GM10248 (cell line): Measurements from ENCODE around the gene ZSWIM9.

Experiments
- CTCF ChIA-PET: fragments of 300-600 bp; sonication (Branson Sonifier 250); formaldehyde crosslinking; extraction: SDS; loops from one replicate; lab custom pipeline; 2021; ENCODE audit warnings: antibody characterized with exemption; lab: Yijun Ruan, JAX
- POLR2A ChIA-PET: fragments of 350-650 bp; sonication (Branson Sonifier 250); formaldehyde crosslinking; extraction: SDS; loops from one replicate; lab custom pipeline; 2020; ENCODE audit warnings: antibody characterized with exemption; lab: Yijun Ruan, JAX
- DNase-seq: peaks from one replicate; pipeline ENCODE4 v3.0.0; 2012; ENCODE audit errors: extremely low spot score
- CTCF ChIP-seq: IDR thresholded peaks from 2 replicates; pipeline ENCODE4 v1.5.1; 2012; ENCODE audit warnings: mild to moderate bottlenecking, low read depth; ENCODE audit errors: extremely low read depth, missing control alignments, control extremely low read depth

The ZSWIM9 gene

GRCh38 chr19:48168689-48169088, 1.8 kb upstream of the ZSWIM9 start:
- ChIA-PET POLR2A (no interaction called here), CTCF (interaction anchor here (1.3 kb wide), 1 partner anchor 16 kb away, joined by 3 read pairs; no protein-coding TSS in a partner anchor)
- DNase-seq: no peak
- TF ChIP-seq CTCF: no peak

DNA sequence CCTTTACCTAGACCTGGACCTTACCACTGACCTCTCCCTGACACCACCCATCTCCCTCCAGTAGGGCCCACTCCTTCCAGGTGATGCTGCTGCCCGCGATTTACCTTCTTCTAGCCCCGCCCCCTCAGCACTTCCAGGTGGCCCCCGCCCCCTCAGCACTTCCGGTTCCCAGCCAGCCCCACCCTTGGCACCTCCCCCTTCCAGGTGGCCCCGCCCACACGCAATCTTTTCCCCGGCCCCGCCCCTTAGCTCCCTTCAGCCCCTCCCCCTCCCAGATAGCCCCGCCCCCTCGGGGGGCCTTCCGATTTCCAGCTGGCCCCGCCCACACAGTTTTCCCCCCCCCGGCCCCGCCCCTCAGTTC, 922 bp upstream of the ZSWIM9 start:
- CTCF ChIA-PET: interaction anchor here (1.3 to 1.6 kb wide), 2 partner anchors 17 to 24 kb away, joined by 3 read pairs; no protein-coding TSS in a partner anchor
- peak; percentile 95 for DNase-seq
- TF ChIP-seq CTCF: no peak
- POLR2A ChIA-PET: interaction anchor here (0.6 to 1.1 kb wide), 4 partner anchors 21 to 450 kb away, joined by 4 to 9 read pairs (median 6); partner anchors contain the start of genes RPL18 and SPHK2

DNA sequence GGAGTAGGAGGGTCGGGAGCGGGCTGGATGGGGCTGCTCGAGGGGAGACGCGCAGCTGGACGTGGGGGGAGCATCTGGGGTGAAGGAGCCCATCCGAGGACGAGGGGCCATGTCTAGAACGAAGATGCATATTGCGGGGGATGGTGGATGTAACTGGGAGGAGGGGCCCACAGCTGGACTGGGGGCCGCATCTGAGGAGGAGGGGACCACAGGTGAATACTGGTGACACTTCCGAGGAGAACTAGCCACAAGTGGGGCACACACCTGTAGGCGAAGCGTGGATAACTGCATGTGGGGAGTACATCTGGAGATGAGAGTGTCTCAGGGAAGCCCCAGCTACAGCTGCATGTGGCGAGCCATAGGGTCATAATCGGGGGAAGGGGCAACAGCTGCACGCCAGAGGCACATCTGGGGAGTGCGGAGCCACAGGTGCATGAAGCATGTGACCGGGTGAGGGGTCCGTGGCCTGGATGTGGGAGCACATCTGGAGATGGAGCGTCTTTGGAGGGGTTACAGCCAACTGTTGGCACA, 402 bp downstream of the ZSWIM9 start:
- CTCF ChIA-PET: interaction anchor here (1.6 to 2.3 kb wide), 2 partner anchors 18 to 25 kb away, joined by 3 to 6 read pairs; no protein-coding TSS in a partner anchor
- POLR2A ChIA-PET: no interaction called here
- no peak for TF ChIP-seq CTCF
- no peak for DNase-seq

- no peak for TF ChIP-seq CTCF
- no peak for DNase-seq
- CTCF ChIA-PET: interaction anchor here (2.3 kb wide), 1 partner anchor 19 kb away, joined by 6 read pairs; no protein-coding TSS in a partner anchor
- POLR2A ChIA-PET: interaction anchor here (1.0 kb wide), 1 partner anchor 88 kb away, joined by 3 read pairs; no protein-coding TSS in a partner anchor
These were observed 1.2 kb downstream of the ZSWIM9 start for GRCh38 chr19:48171710-48172109.

DNA sequence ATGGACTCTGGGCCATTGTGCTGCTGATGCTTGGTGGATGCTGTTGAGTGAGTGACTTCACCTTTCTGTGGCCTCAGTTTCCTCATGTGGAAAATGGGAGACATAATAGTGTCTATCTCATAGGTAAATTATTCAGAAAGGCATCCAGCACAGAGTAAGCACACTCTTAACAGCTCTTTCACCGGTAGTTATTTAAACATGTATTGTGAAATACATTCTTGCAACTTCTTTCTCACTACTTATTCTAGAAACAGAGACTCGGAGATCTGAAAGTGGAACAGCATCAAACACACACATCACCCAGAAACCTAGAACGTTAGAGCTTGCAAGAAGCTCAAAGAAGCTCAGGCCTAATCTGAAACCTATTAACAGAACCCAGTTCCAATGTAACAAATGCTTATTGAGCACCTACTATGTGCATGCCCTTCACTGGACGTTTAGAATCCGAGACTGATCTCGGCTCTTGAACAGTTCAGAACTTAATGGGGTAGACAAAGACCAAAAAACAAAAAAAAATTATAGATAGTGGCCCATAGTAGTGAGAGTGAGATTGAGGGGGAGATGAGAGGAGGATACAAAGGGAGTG, 4.1 kb downstream of the ZSWIM9 start:
- ChIA-PET CTCF (interaction anchor here (1.1 to 2.4 kb wide), 3 partner anchors 9 to 21 kb away, joined by 4 to 8 read pairs (median 6); no protein-coding TSS in a partner anchor), POLR2A (interaction anchor here (0.5 to 0.6 kb wide), 2 partner anchors 10 to 77 kb away, joined by 3 to 5 read pairs; no protein-coding TSS in a partner anchor)
- DNase-seq: no peak
- no peak for TF ChIP-seq CTCF

DNA sequence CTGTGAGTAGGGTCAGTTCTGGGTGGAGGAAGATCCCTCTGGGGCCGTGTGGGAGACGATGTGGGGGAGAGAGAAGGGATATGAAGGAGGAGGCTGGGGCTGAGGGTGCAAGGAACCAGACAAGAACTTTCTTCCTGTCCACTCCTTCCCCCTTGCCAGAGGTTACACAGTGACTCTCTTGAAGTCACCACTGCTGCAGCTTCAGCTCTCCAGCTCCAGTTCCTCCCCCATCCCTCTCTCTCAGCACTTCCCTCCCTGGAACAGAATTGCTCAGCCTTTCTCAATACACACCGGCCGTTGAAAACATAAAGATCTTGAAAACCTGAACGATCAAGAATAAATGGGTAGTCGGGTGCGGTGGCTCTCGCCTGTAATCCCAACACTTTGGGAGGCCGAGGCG, 5.1 kb downstream of the ZSWIM9 start:
- ChIA-PET POLR2A (no interaction called here), CTCF (interaction anchor here (1.1 kb wide), 1 partner anchor 10 kb away, joined by 4 read pairs; no protein-coding TSS in a partner anchor)
- no peak for TF ChIP-seq CTCF
- DNase-seq: no peak
